Measurements from ENCODE around the gene PHF21B.

GRCh38 chr22:44927463-44928135 lies 82.2 kb downstream of the PHF21B start:
- TF ChIP-seq POLR2A (IDR thresholded peaks at IDR 0.05): no peak
- no peak for TF ChIP-seq CTCF (IDR thresholded peaks at IDR 0.05)
